Measurements from ENCODE around the gene TTI1.

Gene TTI1

DNA sequence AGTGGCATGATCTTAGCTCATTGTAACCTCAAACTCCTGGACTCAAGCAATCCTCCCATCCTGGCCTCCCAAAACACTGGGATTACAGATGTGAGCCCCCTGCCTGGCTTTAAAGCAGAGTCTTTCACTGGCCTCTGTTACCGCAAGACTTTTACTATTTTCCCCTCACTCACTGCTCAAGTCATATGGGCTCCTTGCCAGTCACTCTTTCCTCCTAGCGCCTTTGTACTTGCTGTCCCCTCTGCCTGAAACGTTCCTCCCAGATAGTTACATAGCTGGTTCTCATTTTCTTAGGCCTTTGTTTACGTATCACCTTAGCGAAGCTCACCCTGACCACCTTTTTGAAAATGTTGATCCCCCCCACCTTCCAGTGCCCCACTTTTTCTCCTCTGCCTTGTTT lies 29.6 kb upstream of the TTI1 start:
- Histone ChIP-seq H3K9me3 (ENCODE audit: control insufficient read depth, insufficient read depth, low read depth, low read length) (no peaks in the 10 kb centered on the region), H3K4me3 (ENCODE audit: low read depth, low read length) (no peak overlapping the region), H3K36me3 (ENCODE audit: control insufficient read depth in 2 of 2, insufficient read depth in 1 of 2, low read length in 2 of 2) (peaks cover 40 to 98% of the 10 kb centered on the region in 2 experiments), H3K4me1 (ENCODE audit: control insufficient read depth, insufficient read depth, low read length) (no peaks in the 10 kb centered on the region), H3K27ac (ENCODE audit: extremely low read depth, low read depth, low read length) (no peak overlapping the region)
- ChIA-PET POLR2A (no interaction called here), CTCF (interaction anchor here (4.1 to 6.6 kb wide), 2 partner anchors 11 to 160 kb away, joined by 24 to 50 read pairs; no protein-coding TSS in a partner anchor)
- TF ChIP-seq ZNF830 (tag by site-specific recombination; IDR thresholded peaks at IDR 0.05; ENCODE audit: low read depth) (no peak), ZFP69B (tag by site-specific recombination; IDR thresholded peaks at IDR 0.05) (no peak), SP3 (tag by site-specific recombination; IDR thresholded peaks at IDR 0.05) (no peak), ZNF837 (tag by site-specific recombination; IDR thresholded peaks at IDR 0.05) (no peak), ZNF768 (tag by site-specific recombination; IDR thresholded peaks at IDR 0.05) (no peak), MZF1 (tag by site-specific recombination; IDR thresholded peaks at IDR 0.05; ENCODE audit: borderline replicate concordance) (no peak), ZNF677 (tag by site-specific recombination; IDR thresholded peaks at IDR 0.05) (no peak), ZNF707 (tag by site-specific recombination; IDR thresholded peaks at IDR 0.05) (no peak), ZNF626 (tag by site-specific recombination; IDR thresholded peaks at IDR 0.05) (no peak), ZNF394 (tag by site-specific recombination; IDR thresholded peaks at IDR 0.05; ENCODE audit: borderline replicate concordance) (no peak), KLF7 (tag by site-specific recombination; IDR thresholded peaks at IDR 0.05; ENCODE audit: borderline replicate concordance) (no peak)

DNA sequence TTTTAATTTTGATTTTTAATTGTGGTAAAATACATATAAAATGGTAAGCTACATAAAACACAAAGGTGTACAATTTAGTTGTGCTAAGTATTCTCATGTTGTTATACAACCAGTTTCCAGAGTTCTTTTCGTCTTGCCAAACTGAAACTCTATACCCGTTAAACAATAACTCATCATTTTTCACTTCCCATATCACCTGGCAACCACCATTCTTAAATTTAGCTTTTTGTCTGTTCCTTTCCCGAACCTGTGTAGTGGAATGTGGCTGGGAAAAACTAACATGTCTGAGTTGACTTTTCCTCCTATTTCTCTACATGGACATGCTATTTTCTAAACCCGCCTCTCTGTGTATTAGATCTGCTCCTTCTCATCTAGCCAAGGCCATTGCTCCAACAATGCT lies 27.9 kb upstream of the TTI1 start:
- Histone ChIP-seq H3K4me3 (ENCODE audit: low read depth, low read length) (no peak overlapping the region), H3K27ac (ENCODE audit: extremely low read depth, low read depth, low read length) (no peak overlapping the region), H3K36me3 (ENCODE audit: control insufficient read depth in 2 of 2, insufficient read depth in 1 of 2, low read length in 2 of 2) (peaks cover 38 to 92% of the 10 kb centered on the region in 2 experiments), H3K4me1 (ENCODE audit: control insufficient read depth, insufficient read depth, low read length) (no peaks in the 10 kb centered on the region), H3K9me3 (ENCODE audit: control insufficient read depth, insufficient read depth, low read depth, low read length) (no peaks in the 10 kb centered on the region)
- CTCF ChIA-PET, result interaction anchor here (0.6 to 6.6 kb wide), 4 partner anchors 9 to 1142 kb away, joined by 3 to 50 read pairs (median 14); no protein-coding TSS in a partner anchor
- TF ChIP-seq ZBTB48 (tag by site-specific recombination; IDR thresholded peaks at IDR 0.05) (no peak), ZNF610 (tag by site-specific recombination; IDR thresholded peaks at IDR 0.05; ENCODE audit: borderline replicate concordance) (no peak), ZNF280C (tag by site-specific recombination; IDR thresholded peaks at IDR 0.05) (no peak)
- POLR2A ChIA-PET, result no interaction called here

DNA sequence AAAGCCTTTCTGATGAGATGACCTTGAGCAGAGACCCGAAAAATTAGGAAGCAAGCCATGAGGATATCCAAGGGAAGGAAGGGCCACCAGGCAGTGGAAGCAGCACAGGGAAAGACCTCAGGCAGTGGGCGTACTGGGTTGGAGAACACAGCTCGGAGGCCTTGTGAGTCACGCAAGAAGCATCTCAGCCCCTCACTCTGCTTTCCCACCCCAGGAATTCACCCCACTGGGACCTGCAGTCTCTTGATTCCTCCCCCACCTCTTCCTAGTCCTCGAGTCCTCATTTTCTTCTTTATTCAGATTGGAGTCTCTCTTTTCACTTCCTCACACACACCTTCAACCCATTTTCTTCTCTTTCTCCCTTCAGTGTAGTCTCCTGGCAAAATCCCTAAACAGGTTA lies 27.3 kb upstream of the TTI1 start:
- Histone ChIP-seq H3K27ac (ENCODE audit: extremely low read depth, low read depth, low read length) (no peak overlapping the region), H3K4me3 (ENCODE audit: low read depth, low read length) (no peak overlapping the region), H3K4me1 (ENCODE audit: control insufficient read depth, insufficient read depth, low read length) (no peaks in the 10 kb centered on the region), H3K36me3 (ENCODE audit: control insufficient read depth in 2 of 2, insufficient read depth in 1 of 2, low read length in 2 of 2) (peaks cover 32 to 91% of the 10 kb centered on the region in 2 experiments), H3K9me3 (ENCODE audit: control insufficient read depth, insufficient read depth, low read depth, low read length) (no peaks in the 10 kb centered on the region)
- TF ChIP-seq ZEB2 (tag by site-specific recombination; IDR thresholded peaks at IDR 0.05) (no peak), OVOL3 (tag by site-specific recombination; IDR thresholded peaks at IDR 0.05) (no peak), ZNF521 (tag by site-specific recombination; IDR thresholded peaks at IDR 0.05) (no peak), ZNF514 (tag by site-specific recombination; IDR thresholded peaks at IDR 0.05) (no peak), ZNF266 (tag by site-specific recombination; IDR thresholded peaks at IDR 0.05; ENCODE audit: low read depth) (no peak), IKZF3 (tag by site-specific recombination; IDR thresholded peaks at IDR 0.05) (no peak), YY2 (tag by site-specific recombination; IDR thresholded peaks at IDR 0.05) (no peak), ZNF24 (tag by site-specific recombination; IDR thresholded peaks at IDR 0.05) (no peak), ATF2 (tag by site-specific recombination; IDR thresholded peaks at IDR 0.05; ENCODE audit: low read depth) (no peak)
- TF ChIP-seq, protein P1, sequence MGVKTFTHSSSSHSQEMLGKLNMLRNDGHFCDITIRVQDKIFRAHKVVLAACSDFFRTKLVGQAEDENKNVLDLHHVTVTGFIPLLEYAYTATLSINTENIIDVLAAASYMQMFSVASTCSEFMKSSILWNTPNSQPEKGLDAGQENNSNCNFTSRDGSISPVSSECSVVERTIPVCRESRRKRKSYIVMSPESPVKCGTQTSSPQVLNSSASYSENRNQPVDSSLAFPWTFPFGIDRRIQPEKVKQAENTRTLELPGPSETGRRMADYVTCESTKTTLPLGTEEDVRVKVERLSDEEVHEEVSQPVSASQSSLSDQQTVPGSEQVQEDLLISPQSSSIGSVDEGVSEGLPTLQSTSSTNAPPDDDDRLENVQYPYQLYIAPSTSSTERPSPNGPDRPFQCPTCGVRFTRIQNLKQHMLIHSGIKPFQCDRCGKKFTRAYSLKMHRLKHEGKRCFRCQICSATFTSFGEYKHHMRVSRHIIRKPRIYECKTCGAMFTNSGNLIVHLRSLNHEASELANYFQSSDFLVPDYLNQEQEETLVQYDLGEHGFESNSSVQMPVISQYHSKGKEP (tag by site-specific recombination; IDR thresholded peaks at IDR 0.05), result no peak
- CTCF ChIA-PET, result interaction anchor here (0.6 to 6.6 kb wide), 6 partner anchors 10 to 1141 kb away, joined by 3 to 50 read pairs (median 4); no protein-coding TSS in a partner anchor
- POLR2A ChIA-PET, result no interaction called here

Data from HEK293 (cell line).